Measurements from ENCODE around the gene SHANK2. TPM values are rescaled to one million over a fixed set of nuclear protein-coding genes. Genes with fewer than 3 reads are reported as not detected.

Gene SHANK2
- polyA plus RNA-seq, 3 donors: not detected

GRCh38 chr11:71263386-71263785 is 11.0 kb upstream of the SHANK2 start:
- Mint-ChIP-seq H3K4me1 (no peaks in the 10 kb centered on the region), H3K27me3 (ENCODE audit: low read depth in 3 of 3) (peaks cover 8 to 16% (median 16%) of the 10 kb centered on the region in 3 donors), H3K4me3 (no peak overlapping the region), H3K27ac (no peak overlapping the region), H3K9me3 (peaks cover 3 to 16% (median 8%) of the 10 kb centered on the region in 7 donors), H3K36me3 (no peaks in the 10 kb centered on the region)
- no peak overlapping the region for H3K4me2 ChIP-seq (replicated peaks; ENCODE audit: extremely low read depth, low read length, poor library complexity, severe bottlenecking)
- peaks cover 3 to 12% of the 10 kb centered on the region in 2 donors for H3K9me3 ChIP-seq (replicated peaks in 1 of 2; ENCODE audit: control insufficient read depth in 1 of 2, insufficient read depth in 1 of 2, low read length in 2 of 2)
- no peak overlapping the region for H3K4me3 ChIP-seq (replicated peaks in 1 of 3; ENCODE audit: low read depth in 2 of 3, low read length in 3 of 3)
- intact Hi-C loops (cut with micrococcal nuclease): no loop called here
- no peak overlapping the region for H2AFZ ChIP-seq (ENCODE audit: insufficient read depth, low read depth, low read length, poor library complexity, severe bottlenecking)
- H3K27me3 ChIP-seq (ENCODE audit: control insufficient read depth in 2 of 2, insufficient read depth in 2 of 2, low read length in 2 of 2): no peaks in the 10 kb centered on the region
- TF ChIP-seq CTCF (IDR thresholded peaks at IDR 0.05): no peak
- no peak overlapping the region for H3K9ac ChIP-seq (ENCODE audit: insufficient read depth, low read length, poor library complexity, severe bottlenecking)
- H3K36me3 ChIP-seq (replicated peaks in 1 of 2; ENCODE audit: control insufficient read depth in 1 of 2, insufficient read depth in 2 of 2, low read length in 2 of 2): no peaks in the 10 kb centered on the region
- H3K79me2 ChIP-seq (ENCODE audit: insufficient read depth, low read length): no peaks in the 10 kb centered on the region
- no peaks in the 10 kb centered on the region for H4K20me1 ChIP-seq (ENCODE audit: insufficient read depth, low read length)
- H3K4me1 ChIP-seq (ENCODE audit: control insufficient read depth in 1 of 2, insufficient read depth in 2 of 2, low read length in 2 of 2): no peaks in the 10 kb centered on the region
- WGBS (ENCODE audit: insufficient coverage): 69% methylated on average over 3 of the region's 4 CpGs
- no peak for DNase-seq
- H3K27ac ChIP-seq (ENCODE audit: low read depth in 1 of 2, low read length in 2 of 2): no peak overlapping the region

GRCh38 chr11:71255800-71256479 is 3.6 kb upstream of the SHANK2 start:
- no peak overlapping the region for H3K27ac ChIP-seq (ENCODE audit: low read depth in 1 of 2, low read length in 2 of 2)
- no peaks in the 10 kb centered on the region for H3K79me2 ChIP-seq (ENCODE audit: insufficient read depth, low read length)
- DNase-seq: no peak
- no peak overlapping the region for H3K9ac ChIP-seq (ENCODE audit: insufficient read depth, low read length, poor library complexity, severe bottlenecking)
- peaks cover 12 to 19% of the 10 kb centered on the region in 2 donors for H3K9me3 ChIP-seq (replicated peaks in 1 of 2; ENCODE audit: control insufficient read depth in 1 of 2, insufficient read depth in 1 of 2, low read length in 2 of 2)
- no peaks in the 10 kb centered on the region for H3K4me1 ChIP-seq (ENCODE audit: control insufficient read depth in 1 of 2, insufficient read depth in 2 of 2, low read length in 2 of 2)
- H3K27me3 ChIP-seq (ENCODE audit: control insufficient read depth in 2 of 2, insufficient read depth in 2 of 2, low read length in 2 of 2): peaks cover 18 to 35% of the 10 kb centered on the region in 2 donors
- TF ChIP-seq CTCF (IDR thresholded peaks at IDR 0.05): no peak
- no peaks in the 10 kb centered on the region for H3K4me1 Mint-ChIP-seq
- H2AFZ ChIP-seq (ENCODE audit: insufficient read depth, low read depth, low read length, poor library complexity, severe bottlenecking): no peak overlapping the region
- peak overlapping the region in 1 of 2 donors; percentile 57 for H3K4me3 Mint-ChIP-seq
- H3K36me3 Mint-ChIP-seq: peaks cover 0 to under 1% of the 10 kb centered on the region in 2 donors
- intact Hi-C loops (cut with micrococcal nuclease): no loop called here
- H4K20me1 ChIP-seq (ENCODE audit: insufficient read depth, low read length): no peaks in the 10 kb centered on the region
- no peak overlapping the region for H3K27ac Mint-ChIP-seq
- H3K4me3 ChIP-seq (replicated peaks in 1 of 3; ENCODE audit: low read depth in 2 of 3, low read length in 3 of 3): no peak overlapping the region
- H3K36me3 ChIP-seq (replicated peaks in 1 of 2; ENCODE audit: control insufficient read depth in 1 of 2, insufficient read depth in 2 of 2, low read length in 2 of 2): no peaks in the 10 kb centered on the region
- WGBS (ENCODE audit: insufficient coverage): 53% methylated on average over 9 of the region's 11 CpGs
- no peak overlapping the region for H3K4me2 ChIP-seq (replicated peaks; ENCODE audit: extremely low read depth, low read length, poor library complexity, severe bottlenecking)
- H3K27me3 Mint-ChIP-seq (ENCODE audit: low read depth in 3 of 3): peaks cover 32 to 46% (median 40%) of the 10 kb centered on the region in 3 donors
- peaks cover 4 to 25% (median 15%) of the 10 kb centered on the region in 7 donors for H3K9me3 Mint-ChIP-seq
